C4-2B (cell line): Measurements from ENCODE around the gene MALRD1.

Experiments used
- H3K27ac ChIP-seq: fragments of 450-650 bp; 2 replicates; pipeline ENCODE4 v1.5.1; 2017
- ZFX ChIP-seq: fragments of 450-650 bp; IDR thresholded peaks from 2 replicates; pipeline ENCODE4 v1.6.1; 2017
- TF ChIP-seq, protein P1 (sequence below): fragments of 450-650 bp; conservative IDR thresholded peaks from 2 replicates; pipeline ENCODE4 v1.5.1; 2017; ENCODE audit warnings: mild to moderate bottlenecking

Gene MALRD1

DNA sequence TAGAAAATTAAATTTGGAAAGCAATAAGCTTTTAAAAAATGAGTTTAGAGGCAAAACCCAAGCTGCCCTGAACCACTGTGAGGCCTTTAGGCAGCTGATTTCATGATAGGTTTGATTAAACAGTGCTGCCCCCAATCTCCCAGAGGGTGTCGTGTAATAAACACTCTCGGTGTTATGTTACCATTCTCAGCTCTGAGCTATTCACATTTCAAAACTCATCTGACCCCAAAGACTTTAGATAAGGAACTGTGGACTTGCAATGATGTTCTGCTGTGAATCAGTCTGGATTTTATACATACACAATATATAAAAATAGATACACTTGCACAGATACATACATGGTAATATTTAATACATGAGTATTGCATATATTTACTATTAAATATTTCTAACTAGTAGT is 120.4 kb downstream of the MALRD1 start:
- no peak for TF ChIP-seq ZFX
- TF ChIP-seq, protein P1, sequence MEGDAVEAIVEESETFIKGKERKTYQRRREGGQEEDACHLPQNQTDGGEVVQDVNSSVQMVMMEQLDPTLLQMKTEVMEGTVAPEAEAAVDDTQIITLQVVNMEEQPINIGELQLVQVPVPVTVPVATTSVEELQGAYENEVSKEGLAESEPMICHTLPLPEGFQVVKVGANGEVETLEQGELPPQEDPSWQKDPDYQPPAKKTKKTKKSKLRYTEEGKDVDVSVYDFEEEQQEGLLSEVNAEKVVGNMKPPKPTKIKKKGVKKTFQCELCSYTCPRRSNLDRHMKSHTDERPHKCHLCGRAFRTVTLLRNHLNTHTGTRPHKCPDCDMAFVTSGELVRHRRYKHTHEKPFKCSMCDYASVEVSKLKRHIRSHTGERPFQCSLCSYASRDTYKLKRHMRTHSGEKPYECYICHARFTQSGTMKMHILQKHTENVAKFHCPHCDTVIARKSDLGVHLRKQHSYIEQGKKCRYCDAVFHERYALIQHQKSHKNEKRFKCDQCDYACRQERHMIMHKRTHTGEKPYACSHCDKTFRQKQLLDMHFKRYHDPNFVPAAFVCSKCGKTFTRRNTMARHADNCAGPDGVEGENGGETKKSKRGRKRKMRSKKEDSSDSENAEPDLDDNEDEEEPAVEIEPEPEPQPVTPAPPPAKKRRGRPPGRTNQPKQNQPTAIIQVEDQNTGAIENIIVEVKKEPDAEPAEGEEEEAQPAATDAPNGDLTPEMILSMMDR, result no peak

DNA sequence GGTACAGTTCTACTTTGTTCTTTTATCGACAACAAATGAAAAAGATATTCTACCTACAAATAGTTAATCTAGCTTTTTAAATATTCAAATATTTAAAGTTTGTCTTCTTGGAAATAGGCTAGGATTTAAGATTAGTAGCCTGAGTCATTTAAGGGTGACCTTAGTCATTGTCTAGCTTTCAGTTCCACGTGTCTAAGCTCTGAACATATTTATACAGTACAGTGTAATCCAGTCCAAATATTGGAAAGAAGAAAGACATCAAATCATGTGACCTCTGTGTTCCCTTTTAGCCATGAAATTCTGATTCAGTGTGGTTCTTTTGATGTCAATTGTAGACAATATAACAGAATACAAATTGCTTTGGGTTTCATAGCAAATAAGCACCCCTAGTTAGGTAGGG is 121.1 kb downstream of the MALRD1 start:
- no peak for TF ChIP-seq ZFX
- TF ChIP-seq, protein P1, result no peak
- no peak overlapping the region for H3K27ac ChIP-seq

More for the DNA sequence above, 120.4 kb downstream of the MALRD1 start:
- H3K27ac ChIP-seq, result no peak overlapping the region

DNA sequence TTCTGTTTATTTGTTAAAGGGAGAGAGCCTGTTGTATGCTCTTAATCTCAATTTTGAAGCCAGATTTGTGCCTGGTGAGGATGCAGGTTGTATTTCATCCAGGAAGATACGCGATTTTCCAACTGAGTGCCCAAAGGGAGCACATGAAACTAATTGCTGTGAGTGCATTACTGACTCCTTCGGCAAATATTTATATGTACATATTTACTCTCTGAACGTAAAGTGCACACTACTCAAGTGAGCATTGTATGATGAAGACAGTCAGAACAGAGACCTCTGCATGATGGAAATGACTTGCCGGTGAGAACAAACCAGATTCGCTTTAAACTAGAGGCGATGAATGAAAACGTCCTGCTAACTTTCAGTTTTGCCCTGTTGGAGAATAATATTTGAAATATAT is 130.1 kb downstream of the MALRD1 start:
- H3K27ac ChIP-seq, result no peak overlapping the region

DNA sequence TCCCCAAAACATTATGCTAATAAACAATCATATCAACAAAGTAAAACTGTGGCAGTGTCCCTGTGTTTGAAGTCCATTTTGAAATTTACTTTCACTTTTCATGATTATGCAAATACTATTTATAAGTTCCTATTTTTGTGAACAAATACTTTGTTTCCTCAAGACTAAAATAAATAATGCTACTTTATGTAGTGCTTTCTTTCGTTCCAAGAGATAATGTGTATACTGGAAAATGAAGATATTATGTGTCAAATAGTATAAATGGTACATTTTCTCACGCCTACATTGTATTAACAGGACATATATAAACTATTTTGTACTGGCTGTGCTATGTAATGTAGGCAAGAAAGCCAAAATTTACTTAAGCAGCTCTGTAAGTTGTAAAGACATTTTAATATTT is 136.3 kb downstream of the MALRD1 start:
- TF ChIP-seq ZFX, result no peak
- TF ChIP-seq, protein P1, result no peak
- H3K27ac ChIP-seq, result peak overlapping the region; percentile 17; the same call in 1 of the 2 replicates

More for the DNA sequence above, 130.1 kb downstream of the MALRD1 start:
- TF ChIP-seq, protein P1, result no peak
- TF ChIP-seq ZFX, result no peak

DNA sequence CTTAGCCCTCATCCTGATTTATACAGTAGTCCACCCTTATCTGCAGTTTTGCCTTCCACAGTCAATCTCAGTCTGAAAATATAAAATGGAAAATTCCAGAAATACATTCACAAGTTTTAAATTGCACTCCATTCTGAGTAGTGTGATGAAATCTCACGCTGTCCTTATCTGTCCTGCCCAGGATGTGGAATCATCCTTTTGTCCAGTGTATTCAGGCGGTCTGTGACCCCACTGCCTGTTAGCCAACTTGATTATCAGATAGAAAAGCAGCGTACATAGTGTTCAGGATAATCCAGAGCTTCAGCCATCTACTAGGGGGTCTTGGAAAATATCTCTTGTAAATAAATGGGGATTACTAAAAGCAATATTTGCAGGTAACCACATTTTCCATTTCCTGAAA is 146.3 kb downstream of the MALRD1 start:
- no peak overlapping the region for H3K27ac ChIP-seq
- TF ChIP-seq, protein P1, result no peak
- no peak for TF ChIP-seq ZFX

DNA sequence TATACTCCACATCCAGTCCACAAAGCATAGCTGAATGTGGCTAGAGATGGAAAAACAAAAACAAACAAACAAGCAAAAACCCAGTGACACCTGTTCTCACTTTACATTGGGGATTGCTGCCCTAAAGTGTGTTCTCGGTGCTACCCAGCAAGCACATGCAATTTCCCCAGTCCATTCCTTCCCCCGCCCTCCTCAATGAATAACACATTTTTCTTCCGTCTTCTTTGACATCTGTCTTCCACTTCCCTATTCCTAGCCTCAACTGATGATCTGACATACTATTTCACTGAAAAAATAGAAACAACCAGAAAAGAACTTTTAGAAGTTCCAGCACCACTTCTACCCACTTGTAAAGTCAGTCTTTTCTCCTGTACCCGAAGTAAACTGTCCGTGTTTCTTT is 147.1 kb downstream of the MALRD1 start:
- no peak overlapping the region for H3K27ac ChIP-seq
- TF ChIP-seq, protein P1, result no peak
- no peak for TF ChIP-seq ZFX

DNA sequence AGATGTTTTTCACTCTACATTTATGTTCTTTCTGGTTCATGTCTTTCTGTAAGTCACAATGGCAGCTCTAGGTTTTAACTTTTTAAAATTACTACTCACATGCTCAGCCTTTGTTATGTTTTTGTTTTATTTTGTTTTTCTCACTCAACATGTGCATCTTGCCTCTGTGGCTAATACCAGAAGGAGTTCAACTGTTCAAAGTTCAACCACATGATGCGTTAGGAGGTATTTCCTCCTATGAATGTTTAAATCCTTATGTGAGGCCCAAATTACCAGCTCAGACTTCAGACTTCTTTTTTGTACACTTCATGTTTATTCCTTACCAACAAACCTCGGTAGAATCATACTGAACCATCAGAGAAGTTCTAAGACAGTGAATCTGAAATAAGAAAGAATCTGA is 151.6 kb downstream of the MALRD1 start:
- TF ChIP-seq ZFX, result no peak
- TF ChIP-seq, protein P1, result no peak
- no peak overlapping the region for H3K27ac ChIP-seq
